ENCODE measurements around the gene SOX30.

SOX30 gene

GRCh38 chr5:157672976-157673375 is 20.7 kb upstream of the SOX30 start:
- no peaks in the 10 kb centered on the region for H3K4me1 ChIP-seq (ENCODE audit: insufficient read depth, low read length)
- H3K9me3 ChIP-seq (ENCODE audit: control insufficient read depth, insufficient read depth, low read length): 0 out of 2 replicates have a peak, but pooled peaks cover 9% of the 10 kb centered on the region
- H3K36me3 ChIP-seq (ENCODE audit: insufficient read depth, low read length): no peaks in the 10 kb centered on the region
- H3K9ac ChIP-seq (ENCODE audit: low read depth, low read length): no peak overlapping the region

- H3K4me1 ChIP-seq (ENCODE audit: insufficient read depth, low read length): no peaks in the 10 kb centered on the region
- H3K9me3 ChIP-seq (ENCODE audit: control insufficient read depth, insufficient read depth, low read length): 0 out of 2 replicates have a peak, but pooled peaks cover 9% of the 10 kb centered on the region
- no peaks in the 10 kb centered on the region for H3K36me3 ChIP-seq (ENCODE audit: insufficient read depth, low read length)
- no peak overlapping the region for H3K9ac ChIP-seq (ENCODE audit: low read depth, low read length)
These were observed 19.5 kb upstream of the SOX30 start for GRCh38 chr5:157671592-157672330.

- Histone ChIP-seq H3K9ac (ENCODE audit: low read depth, low read length) (no peak within 1 kb of the TSS), H3K9me3 (ENCODE audit: control insufficient read depth, insufficient read depth, low read length) (0 out of 2 replicates have a peak, but pooled peaks cover 9% of the 10 kb centered on the region), H3K4me1 (ENCODE audit: insufficient read depth, low read length) (no peaks in the 10 kb centered on the region), H3K36me3 (ENCODE audit: insufficient read depth, low read length) (no peaks in the 10 kb centered on the region)
These were observed 18.7 kb upstream of the SOX30 start, which contains the start of gene C5orf52 for GRCh38 chr5:157670662-157671591. Gene C5orf52 (plus strand): TSS chr5:157671533. CDS start chr5:157671615, 82 bp downstream.

DNA sequence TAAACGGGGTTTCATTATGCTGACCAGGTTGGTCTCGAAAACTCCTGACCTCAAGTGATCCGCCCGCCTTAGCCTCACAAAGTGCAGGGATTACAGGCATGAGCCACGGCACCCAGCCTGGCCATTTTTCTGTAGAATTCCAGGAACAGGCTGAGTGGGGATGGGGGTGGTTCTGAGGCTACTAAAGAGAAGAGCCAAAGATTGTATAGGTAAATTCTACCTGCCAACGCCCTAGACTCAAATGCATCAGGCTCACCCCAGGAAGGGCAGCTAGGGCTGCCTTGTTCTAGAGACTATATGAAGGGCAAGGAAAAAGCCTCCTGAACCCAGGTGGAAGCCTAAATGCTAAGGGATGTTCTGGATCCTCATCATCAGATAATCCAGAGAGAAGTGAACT is 17.5 kb upstream of the SOX30 start:
- H3K9me3 ChIP-seq (ENCODE audit: control insufficient read depth, insufficient read depth, low read length): 0 out of 2 replicates have a peak, but pooled peaks cover 9% of the 10 kb centered on the region
- no peak overlapping the region for H3K9ac ChIP-seq (ENCODE audit: low read depth, low read length)
- H3K4me1 ChIP-seq (ENCODE audit: insufficient read depth, low read length): no peaks in the 10 kb centered on the region
- no peaks in the 10 kb centered on the region for H3K36me3 ChIP-seq (ENCODE audit: insufficient read depth, low read length)

- no peaks in the 10 kb centered on the region for H3K36me3 ChIP-seq (ENCODE audit: insufficient read depth, low read length)
- H3K9ac ChIP-seq (ENCODE audit: low read depth, low read length): no peak overlapping the region
- H3K4me1 ChIP-seq (ENCODE audit: insufficient read depth, low read length): no peaks in the 10 kb centered on the region
- H3K9me3 ChIP-seq (ENCODE audit: control insufficient read depth, insufficient read depth, low read length): 0 out of 2 replicates have a peak, but pooled peaks cover 9% of the 10 kb centered on the region
These were observed 16.1 kb upstream of the SOX30 start for GRCh38 chr5:157668356-157668755.

DNA sequence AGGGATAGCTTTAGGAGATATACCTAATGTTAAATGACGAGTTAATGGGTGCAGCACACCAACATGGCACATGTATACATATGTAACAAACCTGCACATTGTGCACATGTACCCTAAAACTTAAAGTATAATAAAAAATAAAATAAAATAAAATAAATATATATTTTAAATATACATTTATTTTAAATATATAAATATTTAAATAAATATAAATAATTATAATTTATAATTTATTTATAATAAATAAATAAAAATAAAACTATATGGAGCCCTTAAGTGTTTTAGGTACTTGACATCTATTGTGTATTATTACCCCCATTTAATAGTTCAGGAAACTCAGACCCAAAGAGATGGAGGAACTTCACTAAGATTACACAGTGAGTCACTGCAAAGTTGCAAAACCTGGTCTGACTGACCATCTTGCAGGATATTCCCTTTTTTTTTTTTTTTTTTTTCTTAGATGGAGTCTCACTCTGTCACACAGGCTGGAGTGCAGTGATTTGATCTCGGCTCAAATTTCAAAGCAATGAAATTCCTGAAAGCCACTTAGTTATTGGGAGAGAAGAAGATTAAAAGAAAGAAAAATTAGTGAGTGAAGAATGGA is 13.3 kb upstream of the SOX30 start:
- no peaks in the 10 kb centered on the region for H3K36me3 ChIP-seq (ENCODE audit: insufficient read depth, low read length)
- no peaks in the 10 kb centered on the region for H3K4me1 ChIP-seq (ENCODE audit: insufficient read depth, low read length)
- no peak overlapping the region for H3K9ac ChIP-seq (ENCODE audit: low read depth, low read length)
- H3K9me3 ChIP-seq (ENCODE audit: control insufficient read depth, insufficient read depth, low read length): no peaks in the 10 kb centered on the region; the same call in 1 of the 2 replicates

GRCh38 chr5:157659868-157660660 is 7.8 kb upstream of the SOX30 start:
- Histone ChIP-seq H3K36me3 (ENCODE audit: insufficient read depth, low read length) (no peaks in the 10 kb centered on the region), H3K9me3 (ENCODE audit: control insufficient read depth, insufficient read depth, low read length) (peaks cover 22% of the 10 kb centered on the region; the same call in 1 of the 2 replicates), H3K9ac (ENCODE audit: low read depth, low read length) (no peak overlapping the region), H3K4me1 (ENCODE audit: insufficient read depth, low read length) (no peaks in the 10 kb centered on the region)

DNA sequence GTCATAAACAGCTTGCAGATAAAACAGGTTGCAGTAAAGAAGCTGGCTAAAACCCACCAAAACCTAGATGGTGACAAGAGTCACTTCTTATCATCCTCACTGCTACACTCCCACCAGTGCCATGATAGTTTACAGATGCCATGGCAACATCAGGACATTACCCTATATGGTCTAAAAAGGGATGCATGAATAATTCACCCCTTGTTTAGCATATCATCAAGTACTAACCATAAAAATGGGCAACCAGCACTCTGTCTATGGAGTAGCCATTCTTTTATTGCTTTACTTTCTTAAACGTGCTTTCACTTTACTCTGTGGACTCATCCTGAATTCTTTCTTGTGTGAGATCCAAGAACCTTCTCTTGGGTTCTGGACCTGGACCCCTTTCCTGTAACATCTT is 6.7 kb upstream of the SOX30 start:
- Histone ChIP-seq H3K9me3 (ENCODE audit: control insufficient read depth, insufficient read depth, low read length) (peaks cover 22% of the 10 kb centered on the region; the same call in 1 of the 2 replicates), H3K36me3 (ENCODE audit: insufficient read depth, low read length) (no peaks in the 10 kb centered on the region), H3K4me1 (ENCODE audit: insufficient read depth, low read length) (no peaks in the 10 kb centered on the region), H3K9ac (ENCODE audit: low read depth, low read length) (no peak overlapping the region)

- Histone ChIP-seq H3K9ac (ENCODE audit: low read depth, low read length) (no peak overlapping the region), H3K9me3 (ENCODE audit: control insufficient read depth, insufficient read depth, low read length) (peaks cover 22% of the 10 kb centered on the region; the same call in 1 of the 2 replicates), H3K4me1 (ENCODE audit: insufficient read depth, low read length) (no peaks in the 10 kb centered on the region), H3K36me3 (ENCODE audit: insufficient read depth, low read length) (no peaks in the 10 kb centered on the region)
These were observed 5.3 kb upstream of the SOX30 start for GRCh38 chr5:157657516-157657915.

GRCh38 chr5:157651623-157652376 is 438 bp downstream of the SOX30 start:
- Histone ChIP-seq H3K9ac (ENCODE audit: low read depth, low read length) (no peak overlapping the region; the same call in 1 of the 2 replicates), H3K9me3 (ENCODE audit: control insufficient read depth, insufficient read depth, low read length) (0 out of 2 replicates have a peak, but pooled peaks cover 5% of the 10 kb centered on the region), H3K36me3 (ENCODE audit: insufficient read depth, low read length) (no peaks in the 10 kb centered on the region), H3K4me1 (ENCODE audit: insufficient read depth, low read length) (no peaks in the 10 kb centered on the region)

DNA sequence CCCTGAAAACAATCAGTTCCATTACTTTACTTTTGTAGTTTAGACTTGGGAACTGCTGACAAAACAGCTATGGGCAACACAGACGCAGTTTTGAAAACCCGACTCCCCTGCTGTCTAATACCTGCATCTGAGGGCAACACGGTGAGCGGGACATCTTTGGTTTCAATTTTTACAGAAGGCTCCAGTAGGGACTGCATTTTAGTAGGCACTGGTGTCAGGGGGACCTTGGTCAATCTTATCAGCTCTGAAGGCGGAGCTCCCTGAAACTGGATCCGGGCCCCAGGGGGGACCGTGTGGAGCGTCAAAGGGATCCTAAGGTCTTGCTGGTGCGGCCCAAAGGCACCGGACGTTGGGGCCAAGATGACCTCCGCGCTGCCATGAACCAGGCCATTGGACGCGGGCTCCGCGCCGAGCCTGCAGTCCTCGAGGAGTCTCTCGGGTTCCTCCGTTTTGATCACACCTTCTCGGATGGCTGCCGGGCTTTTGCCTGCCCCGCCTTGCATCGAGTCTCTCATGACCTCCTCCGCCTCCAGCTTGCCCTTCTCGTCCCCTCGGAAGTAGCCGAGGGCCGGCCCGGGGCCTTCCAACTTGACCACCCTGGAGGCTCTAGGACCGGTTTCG is 1.1 kb downstream of the SOX30 start:
- H3K36me3 ChIP-seq (ENCODE audit: insufficient read depth, low read length): no peaks in the 10 kb centered on the region
- no peaks in the 10 kb centered on the region for H3K9me3 ChIP-seq (ENCODE audit: control insufficient read depth, insufficient read depth, low read length)
- no peak overlapping the region; the same call in 1 of the 2 replicates for H3K9ac ChIP-seq (ENCODE audit: low read depth, low read length)
- no peaks in the 10 kb centered on the region for H3K4me1 ChIP-seq (ENCODE audit: insufficient read depth, low read length)

DNA sequence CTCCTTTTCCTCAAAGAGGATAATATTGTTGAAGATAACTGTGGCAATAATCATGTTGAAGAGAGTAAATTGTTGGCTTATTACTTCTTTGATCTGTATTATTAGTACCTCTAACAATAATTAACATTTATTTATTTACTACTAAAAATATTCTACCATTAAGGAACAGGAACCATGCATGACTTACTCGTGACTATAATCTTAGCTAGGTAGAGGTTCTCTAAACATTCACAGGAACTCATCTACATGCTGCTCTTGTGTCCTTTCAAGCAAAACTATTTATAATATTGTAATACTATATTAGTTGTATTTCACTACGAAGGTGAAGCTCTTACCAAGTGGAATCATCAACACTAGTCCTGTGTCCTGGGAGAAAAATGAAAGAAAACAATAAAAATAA is 3.1 kb downstream of the SOX30 start:
- no peaks in the 10 kb centered on the region for H3K36me3 ChIP-seq (ENCODE audit: insufficient read depth, low read length)
- no peaks in the 10 kb centered on the region for H3K9me3 ChIP-seq (ENCODE audit: control insufficient read depth, insufficient read depth, low read length)
- no peaks in the 10 kb centered on the region for H3K4me1 ChIP-seq (ENCODE audit: insufficient read depth, low read length)
- no peak overlapping the region for H3K9ac ChIP-seq (ENCODE audit: low read depth, low read length)
